DLD1 (cell line): ENCODE data around the gene ZNF410.

Experiments
- in situ Hi-C: cut with HindIII; loops from 2 replicates; pipeline ENCODE4 v1.10.0; 2017; ENCODE audit warnings: low sequenced_read_pairs

ZNF410 gene

GRCh38 chr14:73949752-73950734 is 63.4 kb downstream of the ZNF410 start, which contains the start of the genes COQ6 and FAM161B:
Gene COQ6 (plus strand): TSS chr14:73950302. CDS start chr14:73950333, 31 bp downstream.
Gene FAM161B (minus strand): TSS chr14:73950094. CDS start chr14:73950026, 68 bp downstream.
- in situ Hi-C loops: no loop called here

GRCh38 chr14:73953731-73954130 is 67.1 kb downstream of the ZNF410 start:
- in situ Hi-C loops: no loop called here

GRCh38 chr14:73955674-73956073 is 69.0 kb downstream of the ZNF410 start:
- in situ Hi-C loops: no loop called here

GRCh38 chr14:73958591-73958990 is 71.9 kb downstream of the ZNF410 start:
- in situ Hi-C loops: no loop called here

- in situ Hi-C loops: no loop called here
Observed at GRCh38 chr14:73961192-73961591, 74.5 kb downstream of the ZNF410 start.

GRCh38 chr14:73965216-73965615 is 78.6 kb downstream of the ZNF410 start:
- in situ Hi-C loops: no loop called here

GRCh38 chr14:73968885-73969284 is 82.2 kb downstream of the ZNF410 start:
- in situ Hi-C loops: no loop called here

- in situ Hi-C loops: no loop called here
Observed at GRCh38 chr14:73973497-73973896, 86.8 kb downstream of the ZNF410 start.

- in situ Hi-C loops: no loop called here
Observed at GRCh38 chr14:73976125-73976524, 89.5 kb downstream of the ZNF410 start.

GRCh38 chr14:73977896-73978295 is 91.2 kb downstream of the ZNF410 start:
- in situ Hi-C loops: no loop called here
